ENCODE results near the gene MVB12A. TPM values are rescaled to one million over a fixed set of nuclear protein-coding genes. Genes with fewer than 3 reads are reported as not detected.

MVB12A gene
- total RNA-seq, 1 experiment from 2014 or later = 34.4 TPM

DNA sequence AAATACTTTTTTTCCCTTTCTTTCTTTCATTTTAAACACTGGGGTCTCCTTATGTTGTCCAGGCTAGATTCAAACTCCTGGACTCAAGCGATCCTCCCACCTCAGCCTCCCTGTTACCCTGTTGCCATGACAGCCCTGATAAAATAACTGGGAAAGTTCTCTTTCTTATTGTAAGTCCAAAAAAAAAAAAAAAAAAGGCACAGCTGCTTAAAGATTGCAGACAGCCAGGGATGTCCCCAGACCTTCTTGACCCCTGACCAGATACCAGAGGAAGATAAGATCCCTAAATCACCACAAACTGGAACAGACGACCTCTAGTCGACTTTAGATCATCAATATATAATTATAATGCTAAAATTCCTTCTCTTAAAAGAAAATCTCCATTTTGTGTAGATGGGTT is 1.1 kb upstream of the MVB12A start:
- H3K4me1 ChIP-seq = peaks cover 5% of the 10 kb centered on the region
- peak in 1 of 2 experiments; percentile 27 for DNase-seq
- H3K27me3 ChIP-seq = no peaks in the 10 kb centered on the region
- H3K27ac ChIP-seq = peak overlapping the region; percentile 39; the same call in 1 of the 2 replicates
- H3K36me3 ChIP-seq = no peaks in the 10 kb centered on the region
- no peaks in the 10 kb centered on the region for H3K9me3 ChIP-seq (replicated peaks)
- peak overlapping the region; percentile 68; the same call in 1 of the 2 replicates for H3K4me3 ChIP-seq

DNA sequence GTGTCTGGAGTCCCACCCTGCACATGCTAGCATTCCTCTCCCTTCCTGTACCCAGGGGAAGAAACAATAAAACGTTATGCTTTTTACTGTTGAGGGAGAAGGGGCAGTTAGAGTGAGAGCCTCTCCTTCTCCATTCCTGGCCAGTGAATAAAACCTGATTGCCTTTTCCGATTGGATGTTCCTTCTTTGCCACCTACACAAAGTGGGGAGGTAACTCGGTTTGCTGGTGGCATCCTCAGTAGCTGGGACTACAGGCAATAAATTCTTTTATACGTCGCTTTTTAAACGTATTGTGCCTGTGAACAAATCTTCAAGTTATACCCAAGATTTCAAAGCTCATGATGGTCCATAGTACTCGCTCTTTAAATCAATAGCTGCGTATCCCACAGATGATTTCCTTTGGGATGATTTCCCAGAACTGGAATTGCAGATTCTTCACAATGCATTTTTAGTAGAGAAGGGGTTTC is 660 bp upstream of the MVB12A start:
- Histone ChIP-seq H3K36me3 (no peaks in the 10 kb centered on the region), H3K4me3 (peak overlapping the region; percentile 68), H3K4me1 (peaks cover 5% of the 10 kb centered on the region), H3K27ac (peak overlapping the region; percentile 39), H3K27me3 (no peaks in the 10 kb centered on the region), H3K9me3 (replicated peaks) (no peaks in the 10 kb centered on the region)
- peak in 1 of 2 experiments; percentile 38 for DNase-seq

DNA sequence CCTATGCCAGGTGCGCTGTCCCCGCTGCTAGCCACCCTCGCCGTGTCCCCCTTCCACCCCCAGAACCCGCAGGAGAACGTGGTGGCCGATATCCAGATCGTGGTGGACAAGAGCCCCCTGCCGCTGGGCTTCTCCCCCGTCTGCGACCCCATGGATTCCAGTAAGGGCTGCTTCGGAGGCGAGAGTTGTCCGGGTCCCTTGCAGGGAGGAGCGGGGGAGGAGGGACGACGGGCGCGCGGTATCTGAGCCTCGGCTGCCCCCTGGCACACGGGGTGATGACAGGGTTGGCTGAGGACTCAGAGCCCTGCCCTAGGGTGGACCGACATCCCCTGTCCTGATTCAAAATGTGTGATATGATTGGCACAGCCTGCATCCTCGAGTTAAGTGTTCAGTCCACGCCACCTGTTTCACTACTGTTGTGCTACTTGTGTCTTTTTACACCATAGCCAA is 653 bp downstream of the MVB12A start:
- Histone ChIP-seq H3K27me3 (no peaks in the 10 kb centered on the region), H3K4me3 (peak overlapping the region; percentile 68), H3K9me3 (replicated peaks) (no peaks in the 10 kb centered on the region), H3K36me3 (no peaks in the 10 kb centered on the region), H3K4me1 (peaks cover 11% of the 10 kb centered on the region), H3K27ac (no peak overlapping the region; the same call in 1 of the 2 replicates)
- DNase-seq = peak; percentile 29 to 31

DNA sequence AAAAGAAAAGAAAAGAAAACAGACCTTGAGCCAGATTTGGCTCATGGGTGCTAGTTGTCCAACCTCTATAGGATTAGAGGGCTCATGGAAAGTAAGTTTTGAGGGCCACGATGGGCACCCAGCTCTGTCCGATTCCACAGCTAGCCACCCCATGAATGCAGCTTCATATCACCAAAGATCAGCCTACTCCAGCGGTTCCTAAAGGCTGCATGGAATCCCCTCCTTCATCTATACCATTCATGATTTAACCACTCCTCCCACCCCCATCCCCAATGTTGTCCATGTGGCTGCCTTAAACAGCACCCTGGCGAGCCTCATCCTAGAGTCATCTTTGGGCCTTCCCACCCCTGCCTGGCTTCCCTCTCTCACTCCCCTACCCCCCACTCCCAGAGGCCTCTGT is 2.1 kb downstream of the MVB12A start:
- Histone ChIP-seq H3K27ac (no peak overlapping the region), H3K4me3 (no peak overlapping the region), H3K36me3 (no peaks in the 10 kb centered on the region), H3K27me3 (no peaks in the 10 kb centered on the region), H3K4me1 (peaks cover 11% of the 10 kb centered on the region), H3K9me3 (replicated peaks) (no peaks in the 10 kb centered on the region)
- no peak for DNase-seq

DNA sequence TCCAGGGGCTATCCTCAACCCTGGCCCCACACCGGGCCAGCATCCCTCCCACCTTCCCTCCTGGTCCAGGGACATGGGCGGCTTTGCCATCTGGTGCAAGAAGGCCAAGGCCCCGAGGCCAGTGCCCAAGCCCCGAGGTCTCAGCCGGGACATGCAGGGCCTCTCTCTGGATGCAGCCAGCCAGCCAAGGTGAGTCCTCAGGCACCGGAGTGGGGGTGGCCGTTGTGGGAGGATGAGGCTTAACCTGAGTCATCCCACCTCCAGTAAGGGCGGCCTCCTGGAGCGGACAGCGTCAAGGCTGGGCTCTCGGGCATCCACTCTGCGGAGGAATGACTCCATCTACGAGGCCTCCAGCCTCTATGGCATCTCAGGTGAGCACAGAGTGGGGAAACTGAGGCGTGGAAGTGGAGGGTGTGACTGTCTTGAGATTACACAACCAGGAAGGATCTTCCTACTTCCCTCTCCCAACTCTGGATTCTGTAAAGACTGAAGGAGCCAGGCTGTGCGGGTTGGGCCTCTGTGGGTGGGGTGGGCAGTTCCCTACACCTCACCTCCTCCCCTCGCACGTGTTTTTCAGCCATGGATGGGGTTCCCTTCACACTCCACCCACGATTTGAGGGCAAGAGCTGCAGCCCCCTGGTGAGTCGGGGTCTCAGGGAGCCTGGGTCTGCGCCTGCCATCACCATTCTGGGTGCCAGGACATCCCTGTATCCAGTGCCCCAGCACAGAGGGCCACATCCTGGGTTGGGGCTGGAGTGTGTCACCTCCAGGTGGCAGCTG is 3.8 kb downstream of the MVB12A start:
- H3K9me3 ChIP-seq (replicated peaks) = no peaks in the 10 kb centered on the region
- no peak overlapping the region for H3K4me3 ChIP-seq
- no peak for DNase-seq
- H3K27me3 ChIP-seq = 0 out of 2 replicates have a peak, but pooled peaks cover 6% of the 10 kb centered on the region
- no peak overlapping the region for H3K27ac ChIP-seq
- H3K4me1 ChIP-seq = peaks cover 11% of the 10 kb centered on the region
- no peaks in the 10 kb centered on the region for H3K36me3 ChIP-seq

DNA sequence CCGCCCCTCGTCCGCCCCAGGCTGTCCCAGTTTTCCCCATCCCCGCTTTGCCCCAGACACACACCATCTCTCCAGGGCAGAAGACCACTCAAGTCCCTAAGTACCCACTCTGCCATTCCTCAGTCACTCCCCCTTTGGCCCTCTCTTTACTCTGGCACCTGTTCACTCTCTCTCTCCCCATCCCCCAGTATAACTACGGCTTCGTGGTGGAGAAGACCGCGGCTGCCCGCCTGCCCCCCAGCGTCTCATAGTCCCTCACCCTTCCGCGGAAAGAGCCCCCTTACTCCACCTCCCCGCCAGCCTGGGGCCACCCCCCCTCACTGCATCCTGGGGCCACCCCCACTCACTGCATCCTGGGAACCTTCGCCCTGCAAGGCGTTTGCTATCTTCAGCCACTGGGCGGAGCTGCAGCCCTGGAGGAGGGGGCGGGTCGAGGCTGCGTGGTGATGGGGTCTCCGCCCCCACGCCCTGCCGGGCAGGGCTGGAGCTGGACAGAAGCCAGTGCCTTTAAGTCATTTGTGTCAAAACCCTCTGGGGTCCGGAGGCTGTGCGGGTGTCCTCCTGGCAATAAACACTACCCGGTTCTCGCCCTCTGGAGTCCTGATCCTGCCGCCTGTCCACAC is 5.0 kb downstream of the MVB12A start:
- DNase-seq = peak; percentile 84
- Histone ChIP-seq H3K36me3 (no peaks in the 10 kb centered on the region), H3K4me3 (no peak overlapping the region), H3K27me3 (peaks cover 11% of the 10 kb centered on the region), H3K4me1 (peaks cover 6% of the 10 kb centered on the region; the same call in 1 of the 2 replicates), H3K27ac (no peak overlapping the region), H3K9me3 (replicated peaks) (no peaks in the 10 kb centered on the region)

DNA sequence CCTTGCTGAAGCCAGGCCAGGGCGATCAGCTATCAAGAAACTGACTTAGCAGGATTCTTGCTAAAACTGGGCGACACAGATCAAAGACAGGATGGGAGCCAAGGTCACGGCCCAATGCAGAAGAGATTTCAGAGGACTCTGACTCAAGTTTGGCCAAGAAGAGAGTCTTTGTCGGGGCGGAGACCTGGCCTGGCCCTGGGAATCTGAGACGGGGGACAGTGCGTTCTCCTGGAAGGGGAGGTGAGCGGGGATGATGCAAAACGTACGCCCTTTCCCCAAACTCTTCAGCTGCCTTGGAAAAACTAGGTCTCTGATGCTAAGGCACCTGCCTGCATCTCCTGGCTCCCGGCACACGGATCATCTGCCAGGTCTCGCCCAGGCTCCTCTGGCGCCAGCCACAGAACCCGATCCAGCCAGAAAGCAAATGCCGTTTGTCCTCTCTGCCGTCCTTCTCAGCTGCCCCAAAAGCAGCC is 9.8 kb downstream of the MVB12A start:
- no peaks in the 10 kb centered on the region for H3K36me3 ChIP-seq
- no peaks in the 10 kb centered on the region for H3K9me3 ChIP-seq (replicated peaks)
- H3K27me3 ChIP-seq = peaks cover 14% of the 10 kb centered on the region

DNA sequence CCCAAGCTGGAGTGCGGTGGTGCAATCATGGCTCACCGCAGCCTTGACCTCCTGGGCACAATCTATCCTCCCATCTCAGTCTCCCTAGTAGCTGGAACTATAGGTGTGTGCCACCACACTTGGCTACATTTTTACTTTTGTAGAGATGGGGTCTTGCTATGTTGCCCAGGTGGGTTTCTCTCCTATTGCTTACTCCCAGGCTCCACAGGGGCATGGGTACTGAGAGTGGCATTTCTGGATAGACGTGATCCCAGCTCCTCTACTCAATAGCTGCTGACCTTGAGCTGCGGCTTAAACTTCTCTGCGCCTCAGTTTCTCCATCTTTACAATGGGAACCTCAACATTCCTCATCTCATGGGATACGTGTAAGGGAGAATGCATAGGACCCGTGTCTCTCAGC is 11.6 kb downstream of the MVB12A start:
- H3K27me3 ChIP-seq = peaks cover 14% of the 10 kb centered on the region
- H3K9me3 ChIP-seq (replicated peaks) = no peaks in the 10 kb centered on the region
- no peak overlapping the region for H3K27ac ChIP-seq
- no peak overlapping the region for H3K4me3 ChIP-seq
- no peaks in the 10 kb centered on the region for H3K36me3 ChIP-seq
- no peaks in the 10 kb centered on the region for H3K4me1 ChIP-seq
- DNase-seq = no peak

More for the DNA sequence above, 9.8 kb downstream of the MVB12A start:
- no peak for DNase-seq
- peaks cover 6% of the 10 kb centered on the region; the same call in 1 of the 2 replicates for H3K4me1 ChIP-seq
- no peak overlapping the region for H3K4me3 ChIP-seq
- no peak overlapping the region for H3K27ac ChIP-seq

DNA sequence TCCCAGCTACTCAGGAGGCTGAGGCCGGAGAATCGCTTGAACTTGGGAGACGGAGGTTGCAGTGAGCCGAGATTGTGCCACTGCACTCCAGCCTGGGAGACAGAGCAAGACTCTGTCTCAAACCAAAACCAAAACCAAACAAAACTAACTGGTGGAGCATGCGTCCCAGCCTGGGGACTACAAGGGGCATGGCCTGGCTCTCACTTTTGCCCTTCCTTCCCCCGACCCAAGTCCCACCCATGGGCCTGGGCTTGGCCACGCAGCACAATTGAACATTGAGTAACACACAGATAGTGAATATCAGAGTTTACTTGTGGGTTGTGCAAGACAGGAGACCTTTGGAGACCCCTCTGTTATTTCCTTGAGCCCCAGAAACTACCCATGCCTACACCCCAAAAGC is 15.4 kb downstream of the MVB12A start:
- no peaks in the 10 kb centered on the region for H3K36me3 ChIP-seq
- no peaks in the 10 kb centered on the region for H3K4me1 ChIP-seq
- no peak for DNase-seq
- no peaks in the 10 kb centered on the region for H3K9me3 ChIP-seq (replicated peaks)
- no peak overlapping the region for H3K27ac ChIP-seq
- no peak overlapping the region for H3K4me3 ChIP-seq
- no peaks in the 10 kb centered on the region; the same call in 1 of the 2 replicates for H3K27me3 ChIP-seq

DNA sequence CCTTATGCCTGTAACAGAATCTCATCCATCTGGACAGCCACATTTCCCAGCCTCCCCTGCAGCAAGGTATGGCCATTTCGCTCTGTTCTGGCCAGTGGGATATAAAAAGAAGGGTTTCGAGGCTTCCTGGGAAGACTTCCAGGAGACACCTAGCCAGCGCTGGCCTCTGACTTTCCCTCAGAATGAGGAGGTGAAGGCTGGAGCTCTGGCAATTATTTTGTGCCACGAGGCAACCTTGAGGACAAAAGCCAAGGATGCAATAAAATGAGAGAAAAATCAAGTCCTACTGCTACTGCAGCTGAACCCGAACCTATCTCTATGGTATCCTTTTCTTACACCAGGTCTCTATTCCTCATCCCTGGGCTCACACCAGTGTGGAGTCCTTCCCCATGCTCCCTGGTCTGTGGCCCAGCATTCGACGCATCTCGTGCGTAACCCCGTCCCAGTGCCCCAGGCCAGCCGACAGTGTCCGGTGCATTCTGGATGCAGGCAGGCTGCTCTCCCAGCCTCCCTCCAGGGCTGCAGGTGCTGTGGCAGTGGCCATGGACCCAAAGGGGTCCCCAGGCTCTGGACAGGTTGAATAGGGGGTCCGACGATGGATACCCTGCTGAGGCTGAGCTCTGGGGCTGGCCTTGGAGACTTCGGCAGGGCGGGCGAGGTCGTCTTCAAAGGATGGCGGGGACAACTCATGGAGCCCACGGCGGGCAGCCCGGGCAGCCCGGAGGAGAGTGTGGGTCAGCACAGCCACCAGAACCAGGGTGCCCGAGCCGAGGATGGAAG is 16.4 kb downstream of the MVB12A start:
- Histone ChIP-seq H3K27me3 (no peaks in the 10 kb centered on the region), H3K4me3 (no peak overlapping the region), H3K9me3 (replicated peaks) (no peaks in the 10 kb centered on the region), H3K4me1 (peaks cover 1% of the 10 kb centered on the region; the same call in 1 of the 2 replicates), H3K27ac (no peak overlapping the region), H3K36me3 (no peaks in the 10 kb centered on the region)
- no peak for DNase-seq

DNA sequence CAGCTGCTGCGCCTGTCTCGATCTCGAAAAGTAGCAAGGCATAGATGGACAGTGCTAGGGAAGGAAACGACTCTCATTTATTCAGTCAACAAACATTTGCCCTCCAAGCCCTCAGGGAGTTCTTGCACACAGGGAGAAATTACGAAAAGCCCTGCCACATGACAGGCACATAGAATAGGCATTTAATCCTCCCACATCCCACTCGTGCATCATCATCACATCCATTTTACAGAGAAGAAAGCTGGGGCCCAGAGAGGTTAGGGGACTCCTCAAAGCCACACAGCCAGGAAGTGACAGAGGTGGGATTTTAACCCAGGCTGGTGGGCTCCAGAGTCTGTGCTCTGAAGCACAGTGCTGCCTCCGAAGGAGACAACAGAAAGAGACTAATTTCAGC is 17.0 kb downstream of the MVB12A start:
- DNase-seq = no peak
- Histone ChIP-seq H3K36me3 (no peaks in the 10 kb centered on the region), H3K4me3 (no peak overlapping the region), H3K27me3 (no peaks in the 10 kb centered on the region), H3K27ac (no peak overlapping the region), H3K9me3 (replicated peaks) (no peaks in the 10 kb centered on the region), H3K4me1 (peaks cover 7% of the 10 kb centered on the region; the same call in 1 of the 2 replicates)

DNA sequence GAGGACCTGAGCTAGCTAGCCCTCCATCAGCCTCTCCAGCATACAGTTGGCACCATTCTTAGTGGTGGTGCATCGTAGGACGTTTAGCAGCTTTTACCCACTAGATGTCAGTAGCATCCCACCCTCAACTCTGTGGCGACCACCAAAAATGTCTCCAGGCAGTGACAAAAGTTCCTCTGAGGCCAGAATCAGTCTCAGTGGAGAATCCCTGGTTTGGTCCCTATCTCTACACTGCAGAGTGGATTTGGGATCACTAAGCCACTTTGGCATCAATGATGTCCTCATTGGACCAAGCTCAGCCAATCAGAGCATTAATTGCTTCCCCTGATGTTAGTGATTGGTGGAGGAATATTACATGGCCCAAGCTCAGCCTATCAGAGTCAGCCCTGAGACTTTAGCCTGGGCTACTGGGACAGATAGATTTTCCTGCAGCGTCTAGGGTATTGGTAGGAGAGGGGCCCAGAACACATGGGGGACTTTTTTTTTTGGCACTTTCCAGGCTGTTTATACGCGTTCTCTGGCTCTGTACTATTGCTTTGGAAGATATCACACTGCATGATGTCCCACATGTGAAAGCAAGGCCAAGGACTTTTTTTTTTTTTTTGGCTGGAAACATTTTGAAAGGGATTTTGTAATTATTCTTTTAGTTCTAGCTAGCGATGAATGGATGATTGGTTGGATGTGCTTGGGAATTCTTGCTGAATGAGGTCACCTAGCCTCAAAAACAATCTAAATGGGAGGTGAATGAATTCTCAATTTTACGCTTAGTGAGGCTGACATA is 21.6 kb downstream of the MVB12A start:
- H3K36me3 ChIP-seq = no peaks in the 10 kb centered on the region
- H3K4me3 ChIP-seq = no peak overlapping the region
- H3K9me3 ChIP-seq (replicated peaks) = no peaks in the 10 kb centered on the region
- H3K4me1 ChIP-seq = peaks cover 9% of the 10 kb centered on the region; the same call in 1 of the 2 replicates
- H3K27ac ChIP-seq = peak overlapping the region; percentile 23; the same call in 1 of the 2 replicates
- no peaks in the 10 kb centered on the region for H3K27me3 ChIP-seq
- DNase-seq = peak; percentile 54 to 73

DNA sequence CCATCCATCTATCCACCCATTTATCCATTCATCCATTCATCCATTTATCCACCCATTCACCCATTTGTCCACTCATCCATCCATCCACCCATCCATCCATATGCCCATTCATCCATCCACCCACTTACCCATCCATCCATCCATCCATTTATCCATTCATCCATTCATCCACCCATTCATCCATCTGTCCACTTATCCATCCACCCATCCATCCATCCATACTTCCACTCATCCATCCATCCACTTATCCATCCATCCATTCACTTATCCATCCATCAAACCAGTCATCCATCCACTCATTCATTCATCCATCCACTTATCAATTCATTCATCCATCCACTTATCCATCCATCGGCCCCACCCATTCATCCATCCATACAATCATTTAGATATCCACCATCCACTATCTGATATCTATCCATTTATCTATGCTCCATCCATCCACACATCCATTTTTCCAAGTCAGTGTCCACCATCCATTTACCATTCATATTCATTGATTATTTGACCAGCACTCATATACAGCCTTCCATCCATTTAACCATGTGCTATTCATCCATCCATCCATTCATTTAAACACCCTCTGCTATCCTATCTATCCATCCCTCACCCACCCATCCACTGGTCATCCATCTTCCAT is 25.8 kb downstream of the MVB12A start:
- DNase-seq = no peak
- peaks cover 9% of the 10 kb centered on the region; the same call in 1 of the 2 replicates for H3K4me1 ChIP-seq
- H3K4me3 ChIP-seq = no peak overlapping the region
- H3K9me3 ChIP-seq (replicated peaks) = no peaks in the 10 kb centered on the region; the same call in 1 of the 2 replicates
- no peak overlapping the region for H3K27ac ChIP-seq
- no peaks in the 10 kb centered on the region for H3K36me3 ChIP-seq
- peaks cover 8% of the 10 kb centered on the region for H3K27me3 ChIP-seq

Measured in SJCRH30 (cell line).